Stimulated activated CD8-positive, alpha-beta memory T cell treated with anti-CD3 and anti-CD28 coated beads, Interleukin-12 subunit alpha, Interleukin-12 subunit beta, amount 100 ng/mL, for 1 hour (primary cell): ENCODE data around the gene GPR62.
A peak's percentile ranks its signal among the peaks of the same experiment; 100 is the strongest.
"Not testable (repeated sequence)": the region's sequence is repeated elsewhere in the genome, so short reads cannot be mapped to it uniquely, and the experiment has no call there.

Experiments used
- DNase-seq: peaks from one replicate; pipeline ENCODE4 v3.0.0-alpha.2; 2020; ENCODE audit warnings: low read depth

Gene GPR62

GRCh38 chr3:51992017-51992682, 37.0 kb downstream of the GPR62 start:
- no peak for DNase-seq

- DNase-seq: not testable (repeated sequence)
Observed at GRCh38 chr3:51993657-51994056, 38.5 kb downstream of the GPR62 start.

GRCh38 chr3:51994530-51994929, 39.3 kb downstream of the GPR62 start:
- no peak for DNase-seq

- DNase-seq: peak; percentile 85
Observed at GRCh38 chr3:51995346-51996163, 40.4 kb downstream of the GPR62 start, which contains the start of gene RPL29. Gene RPL29, minus strand, starts transcription at chr3:51995895. Its CDS starts 434 bp downstream, at chr3:51995461.

GRCh38 chr3:51997172-51997571, 42.0 kb downstream of the GPR62 start:
- no peak for DNase-seq

- no peak for DNase-seq
Observed at GRCh38 chr3:51997935-51998596, 42.9 kb downstream of the GPR62 start.

- no peak for DNase-seq
Observed at GRCh38 chr3:51998774-51999173, 43.6 kb downstream of the GPR62 start.

GRCh38 chr3:51999846-52000245, 44.7 kb downstream of the GPR62 start:
- no peak for DNase-seq

- DNase-seq: peak; percentile 78
Observed at GRCh38 chr3:52001443-52001974, 46.3 kb downstream of the GPR62 start.

GRCh38 chr3:52002748-52003147, 47.6 kb downstream of the GPR62 start:
- DNase-seq: no peak

GRCh38 chr3:52004163-52004787, 49.1 kb downstream of the GPR62 start:
- DNase-seq: no peak

- no peak for DNase-seq
Observed at GRCh38 chr3:52004906-52005395, 49.8 kb downstream of the GPR62 start.

GRCh38 chr3:52005571-52005986, 50.4 kb downstream of the GPR62 start:
- no peak for DNase-seq

GRCh38 chr3:52006017-52006819, 51.0 kb downstream of the GPR62 start:
- no peak for DNase-seq

GRCh38 chr3:52006820-52007133, 51.6 kb downstream of the GPR62 start:
- DNase-seq: no peak
